ENCODE measurements around the gene GNG10. TPM values are rescaled to one million over a fixed set of nuclear protein-coding genes. Genes with fewer than 3 reads are reported as not detected.

The GNG10 gene
- total and polyA plus RNA-seq, 4 experiments from 2014 or later: 9.8 to 37.5 (median 20.2) TPM

GRCh38 chr9:111648066-111648465 lies 13.3 kb upstream of the GNG10 start:
- CTCF ChIA-PET (ENCODE audit: partially characterized antibody): no interaction called here
- no peaks in the 10 kb centered on the region for H3K27me3 Mint-ChIP-seq
- no peaks in the 10 kb centered on the region for H3K9me3 Mint-ChIP-seq
- Histone ChIP-seq H3K4me3 (ENCODE audit: low read length in 2 of 2) (no peak overlapping the region), H3K4me1 (ENCODE audit: insufficient read depth, low read length) (no peaks in the 10 kb centered on the region), H3K27ac (ENCODE audit: low read depth, low read length) (no peak overlapping the region), H3K9me3 (ENCODE audit: control insufficient read depth in 1 of 2, low read length in 2 of 2) (no peaks in the 10 kb centered on the region), H3K27me3 (ENCODE audit: insufficient read depth, low read length) (no peaks in the 10 kb centered on the region), H3K36me3 (ENCODE audit: insufficient read depth, low read length) (peaks cover 6% of the 10 kb centered on the region)
- H3K27ac Mint-ChIP-seq: no peak overlapping the region
- H3K36me3 Mint-ChIP-seq: peaks cover 31 to 35% of the 10 kb centered on the region in 2 donors
- intact Hi-C loops (cut with micrococcal nuclease): no loop called here
- POLR2A ChIA-PET (ENCODE audit: partially characterized antibody): no interaction called here
- H3K4me3 Mint-ChIP-seq: no peak overlapping the region
- H3K4me1 Mint-ChIP-seq: peaks cover 0 to 2% (median 0%) of the 10 kb centered on the region in 4 donors
- DNase-seq: no peak

DNA sequence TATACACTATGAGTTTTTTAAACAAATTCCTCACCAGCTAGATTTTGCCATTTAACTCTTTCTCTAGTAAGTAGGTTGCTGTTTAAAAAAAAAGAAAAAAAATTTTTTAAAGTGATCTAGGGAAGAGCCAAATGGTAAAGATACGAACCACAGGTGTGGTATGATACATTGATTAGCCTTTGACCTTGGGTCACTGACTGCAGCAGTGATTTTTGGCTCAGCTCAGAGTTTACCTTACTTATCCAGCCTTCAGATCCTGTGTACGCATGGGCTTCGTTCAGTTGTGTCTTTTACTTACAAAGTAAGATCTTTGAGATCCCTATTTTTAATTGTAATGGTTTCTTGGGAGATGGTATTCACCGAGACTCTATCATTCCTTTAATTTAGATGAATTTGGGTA lies 12.4 kb upstream of the GNG10 start:
- H3K27me3 Mint-ChIP-seq: no peaks in the 10 kb centered on the region
- intact Hi-C loops (cut with micrococcal nuclease): no loop called here
- Histone ChIP-seq H3K27me3 (ENCODE audit: insufficient read depth, low read length) (no peaks in the 10 kb centered on the region), H3K4me1 (ENCODE audit: insufficient read depth, low read length) (no peaks in the 10 kb centered on the region), H3K36me3 (ENCODE audit: insufficient read depth, low read length) (peaks cover 6% of the 10 kb centered on the region), H3K27ac (ENCODE audit: low read depth, low read length) (no peak overlapping the region), H3K4me3 (ENCODE audit: low read length in 2 of 2) (no peak overlapping the region), H3K9me3 (ENCODE audit: control insufficient read depth in 1 of 2, low read length in 2 of 2) (no peaks in the 10 kb centered on the region)
- ChIA-PET POLR2A (ENCODE audit: partially characterized antibody) (no interaction called here), CTCF (ENCODE audit: partially characterized antibody) (interaction anchor here (0.6 kb wide), 1 partner anchor 64 kb away, joined by 3 read pairs; no protein-coding TSS in a partner anchor)
- no peak overlapping the region for H3K27ac Mint-ChIP-seq
- H3K9me3 Mint-ChIP-seq: no peaks in the 10 kb centered on the region
- H3K4me3 Mint-ChIP-seq: no peak overlapping the region
- H3K4me1 Mint-ChIP-seq: no peaks in the 10 kb centered on the region
- peaks cover 31 to 36% of the 10 kb centered on the region in 2 donors for H3K36me3 Mint-ChIP-seq
- DNase-seq: no peak

DNA sequence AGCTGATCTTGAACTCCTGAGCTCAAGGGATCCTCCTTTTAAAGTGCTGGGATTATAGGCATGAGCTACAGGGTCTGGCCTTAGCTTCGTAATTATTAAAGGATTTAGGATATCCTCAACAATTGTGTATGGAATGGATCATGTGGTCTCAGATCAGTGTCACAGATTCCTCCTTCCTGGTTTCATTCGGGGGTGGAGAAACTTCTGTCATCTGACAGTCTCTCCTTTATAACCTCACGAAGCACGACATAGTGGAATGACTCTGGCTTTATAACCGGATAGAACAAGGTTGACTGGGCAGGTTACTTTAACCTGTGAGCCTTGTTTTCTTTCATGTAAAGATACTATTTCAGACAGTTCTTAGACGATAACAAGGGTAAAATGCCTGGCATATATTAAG lies 4.4 kb upstream of the GNG10 start:
- Mint-ChIP-seq H3K4me3 (no peak overlapping the region), H3K27me3 (no peaks in the 10 kb centered on the region), H3K4me1 (peaks cover 2 to 15% (median 6%) of the 10 kb centered on the region in 4 donors), H3K36me3 (peaks cover 17% of the 10 kb centered on the region in 2 donors), H3K27ac (no peak overlapping the region), H3K9me3 (no peaks in the 10 kb centered on the region)
- Histone ChIP-seq H3K4me3 (ENCODE audit: low read length in 2 of 2) (no peak overlapping the region), H3K27ac (ENCODE audit: low read depth, low read length) (no peak overlapping the region), H3K27me3 (ENCODE audit: insufficient read depth, low read length) (no peaks in the 10 kb centered on the region), H3K4me1 (ENCODE audit: insufficient read depth, low read length) (peaks cover 8% of the 10 kb centered on the region), H3K36me3 (ENCODE audit: insufficient read depth, low read length) (no peaks in the 10 kb centered on the region), H3K9me3 (ENCODE audit: control insufficient read depth in 1 of 2, low read length in 2 of 2) (no peaks in the 10 kb centered on the region)
- no peak for DNase-seq
- POLR2A ChIA-PET (ENCODE audit: partially characterized antibody): no interaction called here
- intact Hi-C loops (cut with micrococcal nuclease): no loop called here
- CTCF ChIA-PET (ENCODE audit: partially characterized antibody): no interaction called here

GRCh38 chr9:111658943-111659342 lies 2.5 kb upstream of the GNG10 start:
- H3K4me3 Mint-ChIP-seq: peak overlapping the region in 1 of 8 donors; percentile 17

GRCh38 chr9:111659691-111660090 lies 1.7 kb upstream of the GNG10 start:
- CTCF ChIA-PET (ENCODE audit: partially characterized antibody): interaction anchor here (1.0 kb wide), 1 partner anchor 12 kb away, joined by 3 read pairs; no protein-coding TSS in a partner anchor
- Mint-ChIP-seq H3K9me3 (no peaks in the 10 kb centered on the region), H3K4me3 (peak overlapping the region in 4 of 8 donors; percentile 1 to 70 (median 33)), H3K36me3 (peaks cover 13 to 15% of the 10 kb centered on the region in 2 donors), H3K27me3 (no peaks in the 10 kb centered on the region), H3K4me1 (peaks cover 18 to 35% (median 27%) of the 10 kb centered on the region in 4 donors), H3K27ac (peak overlapping the region in 2 of 7 donors; percentile 29 to 37)
- intact Hi-C loops (cut with micrococcal nuclease): loop anchor here (2.0 kb wide), 2 partner anchors 61 to 177 kb away; partner anchors contain the start of gene PTGR1
- Histone ChIP-seq H3K36me3 (ENCODE audit: insufficient read depth, low read length) (peaks cover 6% of the 10 kb centered on the region), H3K9me3 (ENCODE audit: control insufficient read depth in 1 of 2, low read length in 2 of 2) (no peaks in the 10 kb centered on the region), H3K27ac (ENCODE audit: low read depth, low read length) (no peak overlapping the region), H3K27me3 (ENCODE audit: insufficient read depth, low read length) (no peaks in the 10 kb centered on the region), H3K4me3 (ENCODE audit: low read length in 2 of 2) (no peak overlapping the region), H3K4me1 (ENCODE audit: insufficient read depth, low read length) (peaks cover 35% of the 10 kb centered on the region)
- POLR2A ChIA-PET (ENCODE audit: partially characterized antibody): interaction anchor here (1.2 kb wide), 1 partner anchor 28 kb away, joined by 3 read pairs; no protein-coding TSS in a partner anchor
- DNase-seq: no peak

More at GRCh38 chr9:111658943-111659342, 2.5 kb upstream of the GNG10 start:
- Mint-ChIP-seq H3K4me1 (peaks cover 17 to 32% (median 22%) of the 10 kb centered on the region in 4 donors), H3K36me3 (peaks cover 15 to 17% of the 10 kb centered on the region in 2 donors), H3K27ac (no peak overlapping the region), H3K9me3 (no peaks in the 10 kb centered on the region), H3K27me3 (no peaks in the 10 kb centered on the region)
- peaks cover 27% of the 10 kb centered on the region for H3K4me1 ChIP-seq (ENCODE audit: insufficient read depth, low read length)
- no peak for DNase-seq
- H3K27ac ChIP-seq (ENCODE audit: low read depth, low read length): no peak overlapping the region
- H3K36me3 ChIP-seq (ENCODE audit: insufficient read depth, low read length): no peaks in the 10 kb centered on the region
- no peaks in the 10 kb centered on the region for H3K27me3 ChIP-seq (ENCODE audit: insufficient read depth, low read length)
- intact Hi-C loops (cut with micrococcal nuclease): no loop called here
- H3K9me3 ChIP-seq (ENCODE audit: control insufficient read depth in 1 of 2, low read length in 2 of 2): no peaks in the 10 kb centered on the region
- ChIA-PET CTCF (ENCODE audit: partially characterized antibody) (interaction anchor here (1.0 kb wide), 1 partner anchor 13 kb away, joined by 3 read pairs; no protein-coding TSS in a partner anchor), POLR2A (ENCODE audit: partially characterized antibody) (interaction anchor here (1.2 kb wide), 1 partner anchor 27 kb away, joined by 3 read pairs; no protein-coding TSS in a partner anchor)
- no peak overlapping the region for H3K4me3 ChIP-seq (ENCODE audit: low read length in 2 of 2)

GRCh38 chr9:111661802-111662521 lies 557 bp downstream of the GNG10 start:
- Mint-ChIP-seq H3K9me3 (no peaks in the 10 kb centered on the region), H3K27ac (peak overlapping the region; percentile 68 to 98 (median 94)), H3K4me1 (peaks cover 21 to 44% (median 31%) of the 10 kb centered on the region in 4 donors), H3K36me3 (peaks cover 6 to 17% of the 10 kb centered on the region in 2 donors), H3K4me3 (peak overlapping the region; percentile 90 to 97 (median 94)), H3K27me3 (no peaks in the 10 kb centered on the region)
- ChIA-PET POLR2A (ENCODE audit: partially characterized antibody) (interaction anchor here (0.6 to 1.7 kb wide), 7 partner anchors 12 to 1968 kb away, joined by 3 to 21 read pairs (median 4); partner anchors contain the start of genes DNAJC25, ECPAS and HSDL2), CTCF (ENCODE audit: partially characterized antibody) (no interaction called here)
- Histone ChIP-seq H3K9me3 (ENCODE audit: control insufficient read depth in 1 of 2, low read length in 2 of 2) (no peaks in the 10 kb centered on the region), H3K36me3 (ENCODE audit: insufficient read depth, low read length) (peaks cover 6% of the 10 kb centered on the region), H3K27me3 (ENCODE audit: insufficient read depth, low read length) (no peaks in the 10 kb centered on the region), H3K4me1 (ENCODE audit: insufficient read depth, low read length) (peaks cover 36% of the 10 kb centered on the region), H3K27ac (ENCODE audit: low read depth, low read length) (peak overlapping the region; percentile 58), H3K4me3 (ENCODE audit: low read length in 2 of 2) (peak overlapping the region; percentile 43 to 76)
- intact Hi-C loops (cut with micrococcal nuclease): loop anchor here (1.0 to 2.0 kb wide), 3 partner anchors 31 to 179 kb away; partner anchors contain the start of genes DNAJC25 and PTGR1
- DNase-seq: peak in 4 of 5 donors; percentile 20 to 50 (median 29)

Measured in CD4-positive, alpha-beta memory T cell (primary cell).